Measurements from ENCODE around the gene GLP2R.

Gene GLP2R

GRCh38 chr17:9802294-9802693 lies 23.4 kb upstream of the GLP2R start:
- no peak for TF ChIP-seq CTCF (conservative IDR thresholded peaks at IDR 0.05; ENCODE audit: low read depth, low read length)
- H3K4me3 ChIP-seq (ENCODE audit: low read length): no peak overlapping the region
- DNase-seq (ENCODE audit: low read depth): no peak

GRCh38 chr17:9802697-9803096 lies 23.0 kb upstream of the GLP2R start:
- no peak for DNase-seq (ENCODE audit: low read depth)
- TF ChIP-seq CTCF (conservative IDR thresholded peaks at IDR 0.05; ENCODE audit: low read depth, low read length): no peak
- no peak overlapping the region for H3K4me3 ChIP-seq (ENCODE audit: low read length)

- TF ChIP-seq CTCF (conservative IDR thresholded peaks at IDR 0.05; ENCODE audit: low read depth, low read length): no peak
- H3K4me3 ChIP-seq (ENCODE audit: low read length): no peak overlapping the region
- no peak for DNase-seq (ENCODE audit: low read depth)
Observed at GRCh38 chr17:9805769-9806168, 20.0 kb upstream of the GLP2R start.

GRCh38 chr17:9806699-9807098 lies 19.0 kb upstream of the GLP2R start:
- no peak for TF ChIP-seq CTCF (conservative IDR thresholded peaks at IDR 0.05; ENCODE audit: low read depth, low read length)

GRCh38 chr17:9809409-9809808 lies 16.3 kb upstream of the GLP2R start:
- DNase-seq (ENCODE audit: low read depth): no peak
- H3K4me3 ChIP-seq (ENCODE audit: low read length): no peak overlapping the region
- no peak for TF ChIP-seq CTCF (conservative IDR thresholded peaks at IDR 0.05; ENCODE audit: low read depth, low read length)

More at GRCh38 chr17:9806699-9807098, 19.0 kb upstream of the GLP2R start:
- H3K4me3 ChIP-seq (ENCODE audit: low read length): no peak overlapping the region
- no peak for DNase-seq (ENCODE audit: low read depth)

- no peak overlapping the region for H3K4me3 ChIP-seq (ENCODE audit: low read length)
- no peak for TF ChIP-seq CTCF (conservative IDR thresholded peaks at IDR 0.05; ENCODE audit: low read depth, low read length)
- no peak for DNase-seq (ENCODE audit: low read depth)
Observed at GRCh38 chr17:9810100-9810949, 15.4 kb upstream of the GLP2R start.

- no peak for DNase-seq (ENCODE audit: low read depth)
- TF ChIP-seq CTCF (conservative IDR thresholded peaks at IDR 0.05; ENCODE audit: low read depth, low read length): no peak
- H3K4me3 ChIP-seq (ENCODE audit: low read length): no peak overlapping the region
Observed at GRCh38 chr17:9811086-9811485, 14.6 kb upstream of the GLP2R start.
